Brain microvascular endothelial cell (primary cell): ENCODE results near the gene PYY.

Experiments
- DNase-seq: peaks from one replicate; pipeline ENCODE4 v3.0.0-alpha.2; 2020
- H3K27ac ChIP-seq: fragments of 250-450 bp; sonication (Bioruptor Pico); 2 replicates; pipeline ENCODE4 v1.5.1; 2020; ENCODE audit warnings: mild to moderate bottlenecking, moderate library complexity
- H3K27me3 ChIP-seq: fragments of 250-450 bp; sonication (Bioruptor Pico); replicated peaks from 2 replicates; pipeline ENCODE4 v1.5.1; 2020; ENCODE audit warnings: mild to moderate bottlenecking
- H3K36me3 ChIP-seq: fragments of 250-450 bp; sonication (Bioruptor Pico); replicated peaks from 2 replicates; pipeline ENCODE4 v1.5.1; 2020; ENCODE audit warnings: mild to moderate bottlenecking
- H3K4me3 ChIP-seq: 2 replicates; pipeline ENCODE4 v1.5.1; 2011; ENCODE audit warnings: low read depth, mild to moderate bottlenecking, control low read depth, low read length, moderate library complexity
- CTCF ChIP-seq: IDR thresholded peaks from 2 replicates; pipeline ENCODE4 v1.5.1; 2011; ENCODE audit warnings: low read depth, mild to moderate bottlenecking, moderate library complexity, low read length, control low read depth, inconsistent platforms; ENCODE audit errors: missing control alignments
- in situ Hi-C: cut with HindIII; loops from 2 replicates; pipeline ENCODE4 v1.10.0; 2017; ENCODE audit warnings: low sequenced_read_pairs, low pct_ligation_motif_present

Gene PYY

DNA sequence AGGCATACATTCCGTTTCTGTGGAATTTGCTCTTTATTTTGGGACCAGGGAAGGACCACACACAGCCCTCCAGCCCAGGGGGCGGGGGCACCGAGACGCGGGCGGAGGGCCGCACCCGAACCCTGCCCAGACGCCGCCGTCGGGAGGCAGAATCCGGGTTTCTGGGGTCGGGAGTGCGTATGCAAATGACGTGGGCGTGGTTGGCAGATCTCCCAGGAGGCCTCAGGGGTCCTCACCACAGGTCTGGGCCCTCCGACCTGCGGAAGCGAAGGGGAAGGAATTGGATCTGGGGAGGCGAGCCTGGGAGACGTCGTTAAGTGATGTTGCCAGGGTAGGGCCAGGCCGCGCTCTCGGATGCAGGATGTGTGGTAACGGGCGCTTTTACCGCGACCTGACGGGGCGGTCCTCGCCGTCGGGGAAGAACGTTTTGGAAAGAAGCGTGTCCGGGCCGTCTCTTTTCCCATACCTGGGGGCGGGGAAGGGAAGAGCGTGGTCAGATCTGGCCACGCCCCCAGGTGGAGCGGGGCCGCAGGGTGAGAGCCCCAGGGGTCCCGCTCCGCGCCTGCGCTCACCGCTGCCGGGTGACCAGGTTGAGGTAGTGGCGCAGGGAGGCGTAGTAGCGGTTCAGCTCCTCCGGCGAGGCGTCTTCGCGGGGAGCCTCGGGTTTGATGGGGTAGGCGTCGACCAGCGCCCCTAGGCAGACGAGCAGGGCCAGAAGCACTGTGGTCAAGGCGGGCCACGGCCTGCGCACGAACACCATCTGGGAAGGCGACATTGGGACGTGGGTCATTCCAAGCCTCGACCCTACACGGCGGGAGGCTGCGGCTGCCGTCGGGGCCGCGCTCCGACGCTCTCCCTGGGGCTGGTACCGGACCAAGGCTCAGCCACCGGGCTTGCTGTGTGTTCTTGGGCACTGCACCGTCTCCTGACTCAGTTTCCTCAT lies 745 bp downstream of the PYY start:
- in situ Hi-C loops = no loop called here
- H3K4me3 ChIP-seq = no peak overlapping the region
- TF ChIP-seq CTCF = no peak
- H3K27ac ChIP-seq = no peak overlapping the region
- peaks cover 37% of the 10 kb centered on the region for H3K27me3 ChIP-seq
- DNase-seq = no peak
- no peaks in the 10 kb centered on the region for H3K36me3 ChIP-seq

DNA sequence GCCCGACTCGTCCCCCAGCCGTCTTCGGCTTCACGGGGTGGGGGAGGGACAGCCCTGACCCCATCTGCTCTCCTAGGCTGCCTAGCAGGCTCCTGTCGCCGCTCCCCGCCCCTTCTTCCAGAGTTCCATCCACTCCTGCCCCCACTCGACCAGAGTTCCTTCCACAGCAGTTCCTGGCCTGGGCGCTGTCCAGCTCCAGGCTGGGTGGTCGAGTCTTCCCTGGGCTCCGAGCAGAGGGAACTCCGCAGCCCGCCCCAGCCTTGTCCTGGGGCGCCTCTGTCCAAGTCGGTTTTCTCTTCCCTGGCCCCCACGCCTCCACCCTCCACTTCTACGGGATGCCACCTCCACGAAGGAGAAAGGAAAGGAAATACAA lies 1.4 kb downstream of the PYY start:
- no peaks in the 10 kb centered on the region for H3K36me3 ChIP-seq
- no peak for DNase-seq
- no peak for TF ChIP-seq CTCF
- no peak overlapping the region for H3K27ac ChIP-seq
- no peak overlapping the region for H3K4me3 ChIP-seq
- in situ Hi-C loops = no loop called here
- H3K27me3 ChIP-seq = peaks cover 37% of the 10 kb centered on the region

- no peak for DNase-seq
- no peak overlapping the region for H3K27ac ChIP-seq
- H3K36me3 ChIP-seq = no peaks in the 10 kb centered on the region
- H3K4me3 ChIP-seq = no peak overlapping the region
- H3K27me3 ChIP-seq = peaks cover 37% of the 10 kb centered on the region
- no peak for TF ChIP-seq CTCF
- in situ Hi-C loops = no loop called here
Measured at GRCh38 chr17:43951750-43952149, 2.0 kb downstream of the PYY start.

DNA sequence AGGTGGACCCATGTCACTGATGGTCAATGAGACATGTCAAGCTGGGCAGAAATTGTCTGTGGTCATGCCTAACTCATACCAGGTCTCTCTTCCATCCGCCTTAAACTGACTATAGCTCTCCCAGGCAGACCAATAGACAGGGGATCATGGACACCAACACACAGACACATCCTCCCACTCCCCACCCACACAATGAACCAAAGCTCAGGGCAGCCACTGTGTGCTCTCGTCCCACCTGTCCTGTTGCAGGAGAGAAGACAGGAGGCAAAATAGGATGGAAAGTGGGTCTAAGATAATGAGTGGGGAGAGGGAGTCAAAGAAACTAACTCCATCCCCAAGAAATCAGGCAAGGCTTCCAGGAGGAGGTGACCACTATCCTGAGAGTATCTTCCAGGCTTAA lies 3.2 kb downstream of the PYY start:
- Histone ChIP-seq H3K36me3 (no peaks in the 10 kb centered on the region), H3K27me3 (peaks cover 37% of the 10 kb centered on the region)

DNA sequence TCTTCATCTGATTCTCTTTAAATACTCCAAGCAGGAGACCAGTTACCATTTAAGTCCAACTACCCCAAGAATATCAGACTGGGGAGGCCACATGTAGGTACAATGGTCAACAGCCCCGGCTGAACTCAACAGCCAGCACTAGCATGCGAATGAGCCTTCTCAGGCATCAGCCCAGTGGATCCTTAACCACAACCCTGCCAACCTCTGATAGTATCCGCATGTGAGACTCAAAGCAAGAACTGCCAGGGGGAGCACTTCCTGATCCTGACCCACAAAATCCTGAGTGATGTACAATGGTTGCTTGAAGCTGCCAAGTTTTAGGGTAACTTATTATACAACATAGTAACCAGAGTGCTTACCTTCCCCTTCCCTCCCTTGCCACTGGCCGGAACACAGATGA lies 4.0 kb downstream of the PYY start:
- no peak for DNase-seq
- H3K27me3 ChIP-seq = peaks cover 37% of the 10 kb centered on the region
- in situ Hi-C loops = no loop called here

More for the DNA sequence above, 3.2 kb downstream of the PYY start:
- DNase-seq = no peak
- Histone ChIP-seq H3K27ac (no peak overlapping the region), H3K4me3 (no peak overlapping the region)
- no peak for TF ChIP-seq CTCF
- in situ Hi-C loops = no loop called here

More for the DNA sequence above, 4.0 kb downstream of the PYY start:
- peak; percentile 22 for TF ChIP-seq CTCF
- H3K27ac ChIP-seq = no peak overlapping the region
- no peak overlapping the region for H3K4me3 ChIP-seq
- no peaks in the 10 kb centered on the region for H3K36me3 ChIP-seq
